ENCODE results near the gene AKAIN1.

The AKAIN1 gene

GRCh38 chr18:5137261-5137660, 59.8 kb downstream of the AKAIN1 start:
- Histone ChIP-seq H3K9ac (ENCODE audit: insufficient read length) (no peak overlapping the region), H3K9me3 (ENCODE audit: low read depth, low read length) (no peaks in the 10 kb centered on the region), H3K4me3 (no peak overlapping the region), H3K27ac (no peak overlapping the region), H3K36me3 (ENCODE audit: insufficient read depth, low read length) (no peaks in the 10 kb centered on the region)
- TF ChIP-seq POLR2AphosphoS5 (IDR thresholded peaks at IDR 0.05; ENCODE audit: borderline replicate concordance, low read depth, low read length), result no peak
- TF ChIP-seq EZH2 (IDR thresholded peaks at IDR 0.05), result no peak
- TF ChIP-seq FOXP2 (optimal IDR thresholded peaks at IDR 0.05; ENCODE audit: control extremely low read depth, extremely low read length, insufficient read depth), result no peak
- DNase-seq (ENCODE audit: low read depth, low spot score), result no peak

GRCh38 chr18:5132987-5133386, 64.1 kb downstream of the AKAIN1 start:
- Histone ChIP-seq H3K9me3 (ENCODE audit: low read depth, low read length) (no peaks in the 10 kb centered on the region), H3K9ac (ENCODE audit: insufficient read length) (no peak overlapping the region), H3K27ac (no peak overlapping the region), H3K4me3 (no peak overlapping the region), H3K36me3 (ENCODE audit: insufficient read depth, low read length) (no peaks in the 10 kb centered on the region)
- TF ChIP-seq POLR2AphosphoS5 (IDR thresholded peaks at IDR 0.05; ENCODE audit: borderline replicate concordance, low read depth, low read length) (no peak), EZH2 (IDR thresholded peaks at IDR 0.05) (no peak), FOXP2 (optimal IDR thresholded peaks at IDR 0.05; ENCODE audit: control extremely low read depth, extremely low read length, insufficient read depth) (no peak)
- DNase-seq (ENCODE audit: low read depth, low spot score), result no peak

- H3K9ac ChIP-seq (ENCODE audit: insufficient read length), result no peak overlapping the region
- H3K9me3 ChIP-seq (ENCODE audit: low read depth, low read length), result no peaks in the 10 kb centered on the region
- DNase-seq (ENCODE audit: low read depth, low spot score), result no peak
Measured at GRCh38 chr18:5122272-5122671, 74.8 kb downstream of the AKAIN1 start.

GRCh38 chr18:5110266-5110665, 86.8 kb downstream of the AKAIN1 start:
- H3K4me3 ChIP-seq, result no peak overlapping the region
- no peaks in the 10 kb centered on the region for H3K36me3 ChIP-seq (ENCODE audit: insufficient read depth, low read length)
- DNase-seq (ENCODE audit: low read depth, low spot score), result no peak
- no peak overlapping the region for H3K9ac ChIP-seq (ENCODE audit: insufficient read length)
- TF ChIP-seq EZH2 (IDR thresholded peaks at IDR 0.05), result no peak
- no peak for TF ChIP-seq POLR2AphosphoS5 (IDR thresholded peaks at IDR 0.05; ENCODE audit: borderline replicate concordance, low read depth, low read length)
- no peak for TF ChIP-seq FOXP2 (optimal IDR thresholded peaks at IDR 0.05; ENCODE audit: control extremely low read depth, extremely low read length, insufficient read depth)
- H3K9me3 ChIP-seq (ENCODE audit: low read depth, low read length), result no peaks in the 10 kb centered on the region
- H3K27ac ChIP-seq, result no peak overlapping the region

More at GRCh38 chr18:5122272-5122671, 74.8 kb downstream of the AKAIN1 start:
- H3K27ac ChIP-seq, result no peak overlapping the region
- H3K4me3 ChIP-seq, result no peak overlapping the region
- H3K36me3 ChIP-seq (ENCODE audit: insufficient read depth, low read length), result no peaks in the 10 kb centered on the region
- TF ChIP-seq POLR2AphosphoS5 (IDR thresholded peaks at IDR 0.05; ENCODE audit: borderline replicate concordance, low read depth, low read length), result no peak
- TF ChIP-seq FOXP2 (optimal IDR thresholded peaks at IDR 0.05; ENCODE audit: control extremely low read depth, extremely low read length, insufficient read depth), result no peak
- TF ChIP-seq EZH2 (IDR thresholded peaks at IDR 0.05), result no peak

- no peak overlapping the region for H3K9ac ChIP-seq (ENCODE audit: insufficient read length)
- DNase-seq (ENCODE audit: low read depth, low spot score), result no peak
- H3K27ac ChIP-seq, result no peak overlapping the region
- no peaks in the 10 kb centered on the region for H3K9me3 ChIP-seq (ENCODE audit: low read depth, low read length)
- H3K36me3 ChIP-seq (ENCODE audit: insufficient read depth, low read length), result no peaks in the 10 kb centered on the region
- TF ChIP-seq EZH2 (IDR thresholded peaks at IDR 0.05) (no peak), FOXP2 (optimal IDR thresholded peaks at IDR 0.05; ENCODE audit: control extremely low read depth, extremely low read length, insufficient read depth) (no peak), POLR2AphosphoS5 (IDR thresholded peaks at IDR 0.05; ENCODE audit: borderline replicate concordance, low read depth, low read length) (no peak)
- no peak overlapping the region for H3K4me3 ChIP-seq
Measured at GRCh38 chr18:5107988-5108387, 89.1 kb downstream of the AKAIN1 start.

GRCh38 chr18:5106730-5107129, 90.3 kb downstream of the AKAIN1 start:
- Histone ChIP-seq H3K9ac (ENCODE audit: insufficient read length) (no peak overlapping the region), H3K9me3 (ENCODE audit: low read depth, low read length) (no peaks in the 10 kb centered on the region), H3K36me3 (ENCODE audit: insufficient read depth, low read length) (no peaks in the 10 kb centered on the region), H3K4me3 (no peak overlapping the region), H3K27ac (no peak overlapping the region)
- TF ChIP-seq FOXP2 (optimal IDR thresholded peaks at IDR 0.05; ENCODE audit: control extremely low read depth, extremely low read length, insufficient read depth) (no peak), POLR2AphosphoS5 (IDR thresholded peaks at IDR 0.05; ENCODE audit: borderline replicate concordance, low read depth, low read length) (no peak), EZH2 (IDR thresholded peaks at IDR 0.05) (no peak)
- no peak for DNase-seq (ENCODE audit: low read depth, low spot score)

- no peak overlapping the region for H3K9ac ChIP-seq (ENCODE audit: insufficient read length)
- TF ChIP-seq POLR2AphosphoS5 (IDR thresholded peaks at IDR 0.05; ENCODE audit: borderline replicate concordance, low read depth, low read length) (no peak), FOXP2 (optimal IDR thresholded peaks at IDR 0.05; ENCODE audit: control extremely low read depth, extremely low read length, insufficient read depth) (no peak), EZH2 (IDR thresholded peaks at IDR 0.05) (no peak)
- no peaks in the 10 kb centered on the region for H3K36me3 ChIP-seq (ENCODE audit: insufficient read depth, low read length)
- DNase-seq (ENCODE audit: low read depth, low spot score), result no peak
- no peaks in the 10 kb centered on the region for H3K9me3 ChIP-seq (ENCODE audit: low read depth, low read length)
- H3K27ac ChIP-seq, result no peak overlapping the region
- no peak overlapping the region for H3K4me3 ChIP-seq
Measured at GRCh38 chr18:5104246-5104645, 92.8 kb downstream of the AKAIN1 start.

- no peak for DNase-seq (ENCODE audit: low read depth, low spot score)
- Histone ChIP-seq H3K4me3 (no peak overlapping the region), H3K36me3 (ENCODE audit: insufficient read depth, low read length) (no peaks in the 10 kb centered on the region), H3K27ac (no peak overlapping the region), H3K9me3 (ENCODE audit: low read depth, low read length) (no peaks in the 10 kb centered on the region), H3K9ac (ENCODE audit: insufficient read length) (no peak overlapping the region)
- TF ChIP-seq EZH2 (IDR thresholded peaks at IDR 0.05) (no peak), POLR2AphosphoS5 (IDR thresholded peaks at IDR 0.05; ENCODE audit: borderline replicate concordance, low read depth, low read length) (no peak), FOXP2 (optimal IDR thresholded peaks at IDR 0.05; ENCODE audit: control extremely low read depth, extremely low read length, insufficient read depth) (no peak)
Measured at GRCh38 chr18:5103693-5104092, 93.4 kb downstream of the AKAIN1 start.

- Histone ChIP-seq H3K27ac (no peak overlapping the region), H3K9ac (ENCODE audit: insufficient read length) (no peak overlapping the region), H3K4me3 (no peak overlapping the region), H3K9me3 (ENCODE audit: low read depth, low read length) (no peaks in the 10 kb centered on the region), H3K36me3 (ENCODE audit: insufficient read depth, low read length) (no peaks in the 10 kb centered on the region)
- no peak for DNase-seq (ENCODE audit: low read depth, low spot score)
- no peak for TF ChIP-seq POLR2AphosphoS5 (IDR thresholded peaks at IDR 0.05; ENCODE audit: borderline replicate concordance, low read depth, low read length)
- no peak for TF ChIP-seq EZH2 (IDR thresholded peaks at IDR 0.05)
- TF ChIP-seq FOXP2 (optimal IDR thresholded peaks at IDR 0.05; ENCODE audit: control extremely low read depth, extremely low read length, insufficient read depth), result no peak
Measured at GRCh38 chr18:5103286-5103685, 93.8 kb downstream of the AKAIN1 start.

Data from SK-N-MC (cell line).